Body of pancreas (tissue), 4 donors: Measurements from ENCODE around the gene FXR1. TPM values are rescaled to one million over a fixed set of nuclear protein-coding genes. Genes with fewer than 3 reads are reported as not detected.

Experiments
- ATAC-seq: fragments of 150-250 bp; one replicate; pipeline ENCODE4 v1.9.1; 2016
- DNase-seq, 4 donors: peaks; one replicate each; pipeline ENCODE4 v3.0.0-alpha.2; 2019
- H3K27ac ChIP-seq, 4 donors: fragments of 200-600 bp; sonication (generic); 1 replicate in 3 of 4; 2 replicates in 1 of 4; pipeline versions ENCODE4 v1.5.1 to v1.6.1; 2016 to 2019; ENCODE audit warnings: mild to moderate bottlenecking in 1 of 4, mixed read lengths in 1 of 4, moderate library complexity in 1 of 4
- H3K27me3 ChIP-seq, 2 donors: fragments of 200-600 bp; sonication (generic); one replicate each; pipeline ENCODE4 v1.6.0; 2016; ENCODE audit warnings: mild to moderate bottlenecking in 1 of 2
- H3K36me3 ChIP-seq, 2 donors: fragments of 200-600 bp; sonication (generic); replicated peaks in 1 of 2; 2 replicates each; pipeline ENCODE4 v1.5.1; 2016; ENCODE audit warnings: low read depth in 2 of 2; ENCODE audit not compliant: insufficient read depth in 1 of 2
- H3K4me1 ChIP-seq: fragments of 200-600 bp; sonication (generic); one replicate; pipeline ENCODE4 v1.6.0; 2016
- H3K4me3 ChIP-seq, 2 donors: fragments of 200-600 bp; sonication (generic); 1 replicate in 1 of 2; 2 replicates in 1 of 2; pipeline ENCODE4 v1.5.1; 2016 to 2019
- H3K9me3 ChIP-seq, 3 donors: fragments of 200-600 bp; sonication (generic); 1 replicate in 2 of 3; 2 replicates in 1 of 3; pipeline ENCODE4 v1.5.1; 2016
- POLR2A ChIP-seq, 3 donors: fragments of 450-650 bp; IDR thresholded peaks; one replicate each; pipeline ENCODE4 v1.6.1; 2016; ENCODE audit warnings: antibody characterized with exemption in 3 of 3, mild to moderate bottlenecking in 2 of 3
- WGBS, 2 donors: methylation state at CpG; one replicate each; pipeline ENCODE4 v1.1.5; 2017; 5-methylcytosine and 5-hydroxymethylcytosine counted together
- intact Hi-C: fragments of 100-400 bp; cut with DNase I; formaldehyde crosslinking; loops from one replicate; pipeline ENCODE4 v1.15.1; 2023
- total RNA-seq, 2 donors: library from RNA; depleted of rRNA; stranded (reverse); fragments of >200 nt; gene quantifications; one replicate each; pipeline ENCODE4 v1.1.0, GENCODE V29; 2016
- TF ChIP-seq, protein P1 (sequence below), 7 experiments: fragments of 450-650 bp in 4 of 7; fragments of 200-600 bp in 3 of 7; sonication (generic) in 3 of 7; IDR thresholded peaks; one replicate each; pipeline ENCODE4 v1.5.1; 2016 to 2019; ENCODE audit warnings: antibody characterized with exemption in 7 of 7

The FXR1 gene
- total RNA-seq, 2 donors from 2014 or later, result 55.0 to 89.5 TPM

DNA sequence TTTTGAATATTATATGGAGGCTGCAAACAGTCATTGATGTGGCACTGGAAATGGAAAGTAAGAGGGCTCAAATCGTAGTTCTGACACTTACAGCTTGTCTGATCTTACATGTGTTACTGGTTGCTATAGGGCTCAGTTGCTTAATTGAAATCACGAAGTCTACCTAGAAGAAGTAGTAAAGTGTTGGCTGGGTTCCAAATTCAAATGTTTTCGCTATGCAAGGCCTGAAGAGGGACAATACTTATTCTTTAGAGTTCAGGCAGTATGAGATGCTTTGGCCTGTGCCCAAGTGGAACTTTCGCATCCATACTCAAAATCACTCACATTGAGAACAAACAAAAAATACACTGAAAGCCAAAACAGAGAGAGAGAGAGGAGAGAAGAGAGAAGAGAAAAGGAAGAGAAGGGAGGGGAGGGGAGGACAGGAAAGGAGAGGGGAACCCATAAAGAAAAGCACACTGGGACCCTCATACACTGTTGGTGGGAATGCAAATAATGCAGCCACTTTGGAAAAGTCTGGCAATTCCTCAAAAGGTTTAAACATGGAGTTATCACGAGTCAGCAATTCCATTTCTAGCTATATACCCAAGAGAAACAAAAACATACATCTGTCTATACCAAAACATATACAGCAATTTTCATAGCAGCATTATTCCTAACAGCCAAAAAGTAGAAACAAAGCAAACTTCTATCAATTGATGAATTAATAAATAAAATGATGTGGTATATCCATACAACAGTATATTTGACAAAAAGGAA is 2.9 kb upstream of the FXR1 start:
- ATAC-seq (no peak), DNase-seq (no peak)
- Histone ChIP-seq H3K27ac (no peak overlapping the region), H3K4me3 (no peak overlapping the region), H3K27me3 (no peaks in the 10 kb centered on the region), H3K4me1 (peaks cover 19% of the 10 kb centered on the region), H3K36me3 (no peaks in the 10 kb centered on the region), H3K9me3 (no peaks in the 10 kb centered on the region)
- TF ChIP-seq, protein P1, sequence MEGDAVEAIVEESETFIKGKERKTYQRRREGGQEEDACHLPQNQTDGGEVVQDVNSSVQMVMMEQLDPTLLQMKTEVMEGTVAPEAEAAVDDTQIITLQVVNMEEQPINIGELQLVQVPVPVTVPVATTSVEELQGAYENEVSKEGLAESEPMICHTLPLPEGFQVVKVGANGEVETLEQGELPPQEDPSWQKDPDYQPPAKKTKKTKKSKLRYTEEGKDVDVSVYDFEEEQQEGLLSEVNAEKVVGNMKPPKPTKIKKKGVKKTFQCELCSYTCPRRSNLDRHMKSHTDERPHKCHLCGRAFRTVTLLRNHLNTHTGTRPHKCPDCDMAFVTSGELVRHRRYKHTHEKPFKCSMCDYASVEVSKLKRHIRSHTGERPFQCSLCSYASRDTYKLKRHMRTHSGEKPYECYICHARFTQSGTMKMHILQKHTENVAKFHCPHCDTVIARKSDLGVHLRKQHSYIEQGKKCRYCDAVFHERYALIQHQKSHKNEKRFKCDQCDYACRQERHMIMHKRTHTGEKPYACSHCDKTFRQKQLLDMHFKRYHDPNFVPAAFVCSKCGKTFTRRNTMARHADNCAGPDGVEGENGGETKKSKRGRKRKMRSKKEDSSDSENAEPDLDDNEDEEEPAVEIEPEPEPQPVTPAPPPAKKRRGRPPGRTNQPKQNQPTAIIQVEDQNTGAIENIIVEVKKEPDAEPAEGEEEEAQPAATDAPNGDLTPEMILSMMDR (IDR thresholded peaks at IDR 0.05), result no peak
- TF ChIP-seq POLR2A (IDR thresholded peaks at IDR 0.05), result no peak
- intact Hi-C loops, result no loop called here
- 72 to 82% methylated on average over 5 of the region's 5 CpGs for WGBS, 2 donors

DNA sequence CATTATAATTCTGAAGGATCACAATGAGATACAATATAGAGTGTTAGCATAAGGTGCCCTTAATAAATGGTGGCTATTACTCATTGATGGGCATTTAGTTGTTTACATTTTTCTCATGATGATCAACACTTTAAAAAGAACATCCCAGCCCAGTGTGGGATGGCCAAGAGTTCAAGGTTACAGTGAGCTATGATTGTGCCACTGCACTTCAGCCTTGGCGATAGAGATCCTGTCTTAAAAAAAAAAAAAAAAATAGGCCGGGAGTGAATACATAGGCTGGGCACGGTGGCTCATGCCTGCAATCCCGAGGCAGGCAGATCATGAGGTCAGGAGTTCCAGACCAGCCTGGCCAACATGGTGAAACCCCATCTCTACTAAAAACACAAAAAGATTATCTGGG is 1.6 kb upstream of the FXR1 start:
- Histone ChIP-seq H3K4me3 (no peak overlapping the region), H3K27ac (no peak overlapping the region), H3K4me1 (peaks cover 29% of the 10 kb centered on the region), H3K9me3 (no peaks in the 10 kb centered on the region), H3K27me3 (no peaks in the 10 kb centered on the region), H3K36me3 (no peaks in the 10 kb centered on the region)
- DNase-seq (no peak), ATAC-seq (no peak)
- no peak for TF ChIP-seq POLR2A (IDR thresholded peaks at IDR 0.05)
- TF ChIP-seq, protein P1 (IDR thresholded peaks at IDR 0.05), result no peak
- WGBS, 2 donors, result 79 to 91% methylated on average over 4 of the region's 4 CpGs
- intact Hi-C loops, result no loop called here

DNA sequence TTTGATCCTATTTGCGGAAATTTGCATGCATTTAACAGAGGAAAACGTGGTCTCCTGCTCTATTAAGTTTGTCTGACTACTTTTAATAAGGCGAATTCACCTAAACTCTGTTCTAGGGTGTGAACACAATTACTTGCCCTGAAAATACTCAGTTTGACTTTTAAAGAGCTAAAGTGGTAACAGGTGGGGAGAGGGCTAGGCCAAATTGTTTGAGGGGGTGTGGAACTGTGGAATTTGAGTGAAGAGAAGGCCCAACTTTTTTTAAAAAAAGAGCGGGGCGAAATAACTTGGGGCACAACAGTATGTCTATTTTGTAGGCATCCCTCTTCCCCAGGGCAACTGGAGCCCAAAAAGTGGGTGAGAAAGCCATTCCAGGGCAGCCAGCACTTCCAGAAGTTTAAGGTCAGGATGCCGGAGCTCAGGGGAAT is 580 bp upstream of the FXR1 start:
- no peak for ATAC-seq

DNA sequence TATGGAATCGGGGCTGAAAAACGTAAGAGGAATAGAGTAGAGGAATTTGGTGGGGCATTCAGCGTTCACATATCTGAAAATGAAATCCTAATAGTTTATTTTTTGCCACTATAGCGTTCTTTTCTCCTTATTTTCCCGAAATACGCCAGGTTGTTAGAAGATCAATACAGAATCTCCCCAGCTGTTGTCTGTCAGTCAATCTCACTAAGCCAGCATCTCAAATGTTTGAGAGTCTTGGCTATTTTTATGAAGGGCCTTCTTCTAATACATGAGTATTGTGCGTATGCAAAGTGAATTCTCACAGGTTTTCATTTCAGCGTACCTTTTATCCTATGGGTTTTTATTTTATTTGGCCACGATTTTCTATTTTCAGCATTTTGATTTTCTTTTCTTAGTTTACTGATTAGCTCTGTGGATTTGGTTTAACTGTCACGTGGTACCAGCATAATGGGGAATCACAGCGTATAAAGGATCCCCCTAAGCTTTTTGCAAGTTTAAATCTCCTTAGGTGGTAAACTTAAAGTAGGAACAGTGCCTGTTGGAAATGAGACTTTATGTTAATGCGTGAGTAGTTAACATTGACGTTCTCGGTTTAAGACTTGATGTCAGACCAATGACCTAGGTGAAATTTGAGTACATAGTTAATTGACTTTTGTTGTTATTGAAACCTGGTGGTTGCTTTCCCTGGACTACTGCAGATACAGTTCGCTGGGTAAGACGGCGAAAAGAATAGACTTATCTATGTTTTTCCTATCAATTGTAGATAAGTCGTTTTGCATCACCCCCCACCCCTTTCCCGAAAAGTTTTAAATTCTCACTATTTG is 1.3 kb downstream of the FXR1 start:
- Histone ChIP-seq H3K27me3 (no peaks in the 10 kb centered on the region), H3K9me3 (no peaks in the 10 kb centered on the region), H3K4me3 (peak overlapping the region; percentile 67 to 96), H3K4me1 (peaks cover 29% of the 10 kb centered on the region), H3K27ac (peak overlapping the region in 1 of 4 donors; percentile 88), H3K36me3 (no peaks in the 10 kb centered on the region)
- no peak for DNase-seq
- no peak for ATAC-seq
- intact Hi-C loops, result no loop called here
- WGBS, 2 donors, result 6 to 8% methylated on average over 19 of the region's 19 CpGs
- TF ChIP-seq, protein P1 (IDR thresholded peaks at IDR 0.05), result no peak
- TF ChIP-seq POLR2A (IDR thresholded peaks at IDR 0.05), result no peak

More for the DNA sequence above, 580 bp upstream of the FXR1 start:
- H3K36me3 ChIP-seq, result no peaks in the 10 kb centered on the region
- no peak for TF ChIP-seq POLR2A (IDR thresholded peaks at IDR 0.05)
- peaks cover 29% of the 10 kb centered on the region for H3K4me1 ChIP-seq
- DNase-seq, result no peak
- H3K4me3 ChIP-seq, result peak overlapping the region; percentile 67 to 96
- peak overlapping the region; percentile 84 to 88 (median 86) for H3K27ac ChIP-seq
- WGBS, 2 donors, result 36 to 37% methylated on average over 6 of the region's 6 CpGs
- H3K27me3 ChIP-seq, result no peaks in the 10 kb centered on the region
- intact Hi-C loops, result no loop called here
- no peaks in the 10 kb centered on the region for H3K9me3 ChIP-seq

DNA sequence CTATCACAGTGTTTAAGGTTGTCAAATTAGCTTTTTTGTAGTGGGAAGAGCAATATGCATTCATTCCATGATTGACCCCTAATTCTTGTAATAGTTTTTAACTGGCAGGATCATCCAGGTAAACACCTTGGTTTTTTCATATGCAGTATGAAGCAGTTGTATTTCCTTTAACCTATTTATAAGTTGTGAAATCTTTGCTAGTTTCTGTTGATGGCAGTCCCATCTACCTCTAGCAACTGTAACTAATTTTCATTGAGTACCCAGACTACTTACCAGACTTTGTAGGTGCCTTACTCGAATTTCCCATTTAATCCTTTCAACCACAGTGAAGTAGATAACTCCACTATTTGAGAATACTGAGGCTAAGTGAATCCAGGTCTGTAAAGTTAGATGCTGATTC is 6.1 kb downstream of the FXR1 start:
- ATAC-seq (no peak), DNase-seq (no peak)
- H3K27ac ChIP-seq, result no peak overlapping the region
- 29 to 40% methylated on average over 1 of the region's 1 CpG for WGBS, 2 donors
- H3K27me3 ChIP-seq, result no peaks in the 10 kb centered on the region
- H3K4me3 ChIP-seq, result no peak overlapping the region
- no peaks in the 10 kb centered on the region for H3K36me3 ChIP-seq
- intact Hi-C loops, result no loop called here
- no peak for TF ChIP-seq POLR2A (IDR thresholded peaks at IDR 0.05)
- TF ChIP-seq, protein P1 (IDR thresholded peaks at IDR 0.05), result no peak
- peaks cover 30% of the 10 kb centered on the region for H3K4me1 ChIP-seq
- H3K9me3 ChIP-seq, result no peaks in the 10 kb centered on the region
